Activated CD4-positive, alpha-beta T cell treated with anti-CD3 and anti-CD28 coated beads, Interleukin-2, amount 50 U/mL, for 16 hours (primary cell): Measurements from ENCODE around the gene NFKBIL1.
"Not testable (repeated sequence)": the region's sequence is repeated elsewhere in the genome, so short reads cannot be mapped to it uniquely, and the experiment has no call there.

ENCODE experiments used
- DNase-seq: peaks from one replicate; pipeline ENCODE4 v3.0.0-alpha.2; 2020

The NFKBIL1 gene

GRCh38 chr6:31582230-31582643, 34.8 kb downstream of the NFKBIL1 start, which contains the start of gene LTB:
Gene LTB, minus strand, starts transcription at chr6:31582424. Its CDS starts 7 bp downstream, at chr6:31582417.
- peak; percentile 70 for DNase-seq

GRCh38 chr6:31585491-31585890, 38.1 kb downstream of the NFKBIL1 start:
- DNase-seq, result peak; percentile 82

DNA sequence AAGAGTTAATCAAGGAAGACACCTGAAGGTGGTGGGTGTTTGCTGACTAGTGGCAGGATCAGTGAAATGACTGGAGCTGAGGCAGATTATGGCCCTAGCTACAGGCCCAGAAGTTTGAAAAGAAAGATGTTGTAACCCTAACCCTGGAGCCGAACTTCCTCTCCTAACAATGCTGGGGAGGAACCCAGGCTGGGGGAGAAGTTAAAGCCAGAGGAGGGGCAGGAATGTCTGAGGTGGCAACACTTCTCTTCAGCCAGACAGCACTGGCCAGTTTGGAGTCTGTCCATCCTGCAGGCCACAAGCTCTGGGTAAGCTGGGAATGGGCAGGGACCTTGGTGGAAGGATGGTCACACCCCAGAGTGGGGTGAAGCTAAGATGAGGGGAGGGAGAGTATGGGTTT, 38.6 kb downstream of the NFKBIL1 start, which contains the start of gene LST1:
LST1 (plus strand) TSS at position 270 of the 400 bp plus-strand sequence. CDS start 1,023 bp downstream, outside the sequence.
- no peak for DNase-seq

DNA sequence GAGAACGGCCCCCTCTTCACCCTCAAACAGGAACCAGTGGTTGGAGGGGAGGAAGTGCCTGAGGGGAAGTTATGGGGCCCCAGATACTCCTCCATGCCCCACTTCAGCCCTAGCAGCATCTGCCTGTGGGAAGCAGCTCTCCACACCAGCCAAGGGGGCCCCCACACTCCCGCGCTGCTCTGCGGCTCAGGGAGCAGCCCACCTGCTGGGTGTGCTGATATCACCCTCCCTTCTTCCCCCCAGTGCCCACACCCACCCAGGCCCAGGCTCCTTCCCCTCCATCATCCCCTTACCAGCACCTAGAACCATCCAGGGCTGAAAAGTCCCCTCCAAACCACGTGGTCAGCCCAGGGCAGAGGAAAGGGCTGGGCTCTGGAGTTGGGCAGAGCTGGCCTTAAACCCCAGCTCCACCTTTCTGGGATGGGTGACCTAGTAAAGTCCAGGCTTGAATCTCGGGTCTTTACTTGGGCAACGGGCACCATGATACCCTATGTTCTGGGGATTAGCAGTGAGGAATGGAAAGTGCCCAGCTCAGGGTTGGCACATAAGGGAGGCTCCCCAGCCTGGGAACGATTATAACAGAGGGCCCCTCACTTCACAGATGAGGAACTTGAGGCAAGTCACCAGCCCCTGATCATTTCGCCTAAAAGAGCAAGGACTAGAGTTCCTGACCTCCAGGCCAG, 39.3 kb downstream of the NFKBIL1 start:
- DNase-seq, result peak; percentile 51

- peak; percentile 42 for DNase-seq
Measured at GRCh38 chr6:31587791-31588777, 40.7 kb downstream of the NFKBIL1 start.

- DNase-seq, result no peak
Measured at GRCh38 chr6:31588871-31589650, 41.7 kb downstream of the NFKBIL1 start.

GRCh38 chr6:31590691-31591090, 43.3 kb downstream of the NFKBIL1 start:
- not testable (repeated sequence) for DNase-seq

- no peak for DNase-seq
Measured at GRCh38 chr6:31592396-31592771, 45.0 kb downstream of the NFKBIL1 start.

GRCh38 chr6:31597006-31597405, 49.6 kb downstream of the NFKBIL1 start:
- peak; percentile 73 for DNase-seq

- peak; percentile 45 for DNase-seq
Measured at GRCh38 chr6:31607317-31607716, 59.9 kb downstream of the NFKBIL1 start.
